HG03558 (cell line): ENCODE data around the gene KRT16.

Source experiments
- ATAC-seq: cut with Tn5 transposase; IDR thresholded peaks from one replicate; pipeline ENCODE4 v1.9.1; 2021; ENCODE audit warnings: moderate number of reproducible peaks; ENCODE audit not compliant: unreplicated experiment; ENCODE audit errors: extremely low read depth

The KRT16 gene

DNA sequence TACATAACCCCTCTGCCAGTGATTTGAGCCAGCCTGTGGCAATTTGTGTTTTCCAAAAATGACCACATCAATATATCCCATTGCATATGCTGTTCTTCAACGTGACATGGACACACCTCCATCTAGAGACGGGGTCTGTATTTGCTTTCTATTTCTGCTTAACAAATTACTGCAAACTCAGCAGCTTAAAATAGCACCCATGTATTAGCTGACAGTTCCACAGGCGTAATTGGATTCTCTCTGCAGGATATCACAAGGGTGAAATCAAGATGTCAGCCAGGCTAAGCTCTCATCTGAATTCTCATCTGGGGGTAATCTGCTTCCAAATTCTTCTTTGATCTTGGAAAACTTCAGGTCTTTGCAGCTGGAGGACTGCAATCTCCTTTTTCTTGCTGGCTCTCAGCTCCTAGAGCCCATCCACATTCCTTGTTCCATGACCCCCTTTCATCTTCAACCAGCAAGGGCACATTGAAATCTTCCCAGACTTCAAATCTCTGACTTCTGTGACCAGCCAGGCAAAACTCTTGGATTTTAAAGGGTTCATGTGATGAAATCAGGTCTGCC, 48.9 kb downstream of the KRT16 start:
- no peak for ATAC-seq

- no peak for ATAC-seq
Measured at GRCh38 chr17:41561554-41561953, 51.0 kb downstream of the KRT16 start.
